ENCODE data around the gene FTCD.

GRCh38 chr21:46171585-46171984 lies 16.2 kb upstream of the FTCD start:
- TF ChIP-seq CTCF (IDR thresholded peaks at IDR 0.05) (no peak), POLR2A (IDR thresholded peaks at IDR 0.05) (no peak)
